WTC11 (cell line): Measurements from ENCODE around the gene TLE2. TPM values are rescaled to one million over a fixed set of nuclear protein-coding genes. Genes with fewer than 3 reads are reported as not detected.

ENCODE experiments used
- ATAC-seq: fragments of 200-7000 bp; cut with Tn5 transposase; 2 replicates; pipeline ENCODE4 v1.10.0; 2021; ENCODE audit warnings: mild to moderate bottlenecking, moderate library complexity
- CTCF ChIA-PET: fragments of 300-600 bp; sonication (Branson Sonifier 250); formaldehyde crosslinking; loops from one replicate; lab custom pipeline; 2021; ENCODE audit warnings: antibody characterized with exemption; lab: Charles Lee
- POLR2A ChIA-PET: fragments of 350-600 bp; sonication (Branson Sonifier 250); formaldehyde crosslinking; loops from one replicate; lab custom pipeline; 2021; ENCODE audit warnings: antibody characterized with exemption; lab: Charles Lee
- DNase-seq: peaks from one replicate; pipeline ENCODE4 v3.0.0; 2021; ENCODE audit warnings: low spot score
- H3K27ac Mint-ChIP-seq: 2 replicates; pipeline ENCODE4 v1.8.0; 2021; ENCODE audit warnings: mixed read lengths
- H3K27me3 Mint-ChIP-seq: 2 replicates; pipeline ENCODE4 v1.8.0; 2021; ENCODE audit warnings: low read depth, mild to moderate bottlenecking, moderate library complexity, mixed read lengths
- H3K36me3 Mint-ChIP-seq: 2 replicates; pipeline ENCODE4 v1.8.0; 2021; ENCODE audit warnings: mixed read lengths
- H3K4me1 Mint-ChIP-seq: 2 replicates; pipeline ENCODE4 v1.8.0; 2022; ENCODE audit warnings: mixed read lengths
- H3K4me3 Mint-ChIP-seq: 2 replicates; pipeline ENCODE4 v1.8.0; 2021; ENCODE audit warnings: mild to moderate bottlenecking, moderate library complexity, mixed read lengths
- H3K9me3 Mint-ChIP-seq: 2 replicates; pipeline ENCODE4 v1.8.0; 2021; ENCODE audit warnings: mixed read lengths
- ARID4B ChIP-seq: sonication (generic); formaldehyde crosslinking; IDR thresholded peaks from 2 replicates; pipeline ENCODE4 v1.8.0; 2023; ENCODE audit warnings: missing genetic modification reagents, mild to moderate bottlenecking, borderline replicate concordance
- E2F5 ChIP-seq: sonication (generic); formaldehyde crosslinking; IDR thresholded peaks from 2 replicates; pipeline ENCODE4 v1.8.1; 2022; ENCODE audit warnings: mild to moderate bottlenecking, moderate library complexity, missing genetic modification reagents
- EMX1 ChIP-seq: fragments of 250-450 bp; sonication (Bioruptor Pico); IDR thresholded peaks from 2 replicates; pipeline ENCODE4 v1.8.0; 2021; ENCODE audit warnings: mild to moderate bottlenecking
- GTF2I ChIP-seq: fragments of 250-450 bp; sonication (Bioruptor Pico); conservative IDR thresholded peaks from 2 replicates; pipeline ENCODE4 v1.4.0; 2021; ENCODE audit warnings: mild to moderate bottlenecking
- KAT7 ChIP-seq: sonication (generic); formaldehyde crosslinking; IDR thresholded peaks from 2 replicates; pipeline ENCODE4 v1.8.1; 2023; ENCODE audit warnings: missing genetic modification reagents, mild to moderate bottlenecking, borderline replicate concordance
- MYBL2 ChIP-seq: sonication (generic); formaldehyde crosslinking; IDR thresholded peaks from 2 replicates; pipeline ENCODE4 v1.8.1; 2023; ENCODE audit warnings: mild to moderate bottlenecking, moderate library complexity, missing genetic modification reagents
- NFATC4 ChIP-seq: fragments of 250-450 bp; sonication (Bioruptor Pico); IDR thresholded peaks from 2 replicates; pipeline ENCODE4 v1.9.0; 2021; ENCODE audit warnings: mild to moderate bottlenecking
- NFYB ChIP-seq: sonication (generic); formaldehyde crosslinking; conservative IDR thresholded peaks from 2 replicates; pipeline ENCODE4 v1.8.0; 2022; ENCODE audit warnings: low read depth, missing genetic modification reagents
- NR3C1 ChIP-seq: sonication (generic); formaldehyde crosslinking; conservative IDR thresholded peaks from 2 replicates; pipeline ENCODE4 v1.8.1; 2023; ENCODE audit warnings: low read depth, mild to moderate bottlenecking, missing genetic modification reagents
- PRDM15 ChIP-seq: sonication (generic); formaldehyde crosslinking; IDR thresholded peaks from 2 replicates; pipeline ENCODE4 v1.8.0; 2022; ENCODE audit warnings: missing genetic modification reagents
- RELA ChIP-seq: sonication (generic); formaldehyde crosslinking; IDR thresholded peaks from 2 replicates; pipeline ENCODE4 v1.8.1; 2022; ENCODE audit warnings: missing genetic modification reagents, mild to moderate bottlenecking, borderline replicate concordance
- SOX15 ChIP-seq: fragments of 250-450 bp; sonication (Bioruptor Pico); IDR thresholded peaks from 2 replicates; pipeline ENCODE4 v1.9.0; 2021; ENCODE audit warnings: mild to moderate bottlenecking
- SP1 ChIP-seq: sonication (generic); formaldehyde crosslinking; conservative IDR thresholded peaks from 2 replicates; pipeline ENCODE4 v1.8.1; 2022; ENCODE audit warnings: missing genetic modification reagents
- TEAD1 ChIP-seq: sonication (generic); formaldehyde crosslinking; IDR thresholded peaks from 2 replicates; pipeline ENCODE4 v1.8.0; 2022; ENCODE audit warnings: mild to moderate bottlenecking, missing genetic modification reagents
- TEAD4 ChIP-seq: sonication (generic); formaldehyde crosslinking; IDR thresholded peaks from 2 replicates; pipeline ENCODE4 v1.8.0; 2022; ENCODE audit warnings: mild to moderate bottlenecking, missing genetic modification reagents
- ZNF281 ChIP-seq: sonication (generic); formaldehyde crosslinking; IDR thresholded peaks from 2 replicates; pipeline ENCODE4 v1.8.0; 2023; ENCODE audit warnings: mild to moderate bottlenecking, missing genetic modification reagents
- ZNF416 ChIP-seq: fragments of 250-450 bp; sonication (Bioruptor Pico); IDR thresholded peaks from 2 replicates; pipeline ENCODE4 v1.9.0; 2021; ENCODE audit warnings: mild to moderate bottlenecking, inconsistent platforms
- total RNA-seq: library from RNA; stranded (reverse); gene quantifications from 3 replicates; pipeline ENCODE4 v1.2.3, GENCODE V29; 2021
- TF ChIP-seq, protein P1 (sequence below): sonication (generic); formaldehyde crosslinking; IDR thresholded peaks from 2 replicates; pipeline ENCODE4 v1.8.0; 2022; ENCODE audit warnings: mild to moderate bottlenecking, missing genetic modification reagents
- TF ChIP-seq, protein P2 (sequence below): fragments of 250-450 bp; sonication (Bioruptor Pico); IDR thresholded peaks from 2 replicates; pipeline ENCODE4 v1.9.0; 2021; ENCODE audit warnings: mild to moderate bottlenecking

TLE2 gene
- total RNA-seq, 1 experiment from 2014 or later, result 20.0 TPM

GRCh38 chr19:3058821-3059314, 29.8 kb upstream of the TLE2 start:
- DNase-seq (no peak), ATAC-seq (no peak)
- Mint-ChIP-seq H3K27ac (no peak overlapping the region; the same call in 1 of the 2 replicates), H3K9me3 (no peaks in the 10 kb centered on the region), H3K27me3 (no peaks in the 10 kb centered on the region), H3K4me3 (no peak overlapping the region), H3K36me3 (peaks cover 20% of the 10 kb centered on the region), H3K4me1 (peaks cover 43% of the 10 kb centered on the region)
- ChIA-PET POLR2A (no interaction called here), CTCF (interaction anchor here (1.0 to 1.9 kb wide), 2 partner anchors 16 to 88 kb away, joined by 4 to 5 read pairs; no protein-coding TSS in a partner anchor)
- TF ChIP-seq NFYB (CRISPR knock-in tag) (no peak), GTF2I (no peak), TEAD1 (CRISPR knock-in tag) (no peak)
- TF ChIP-seq, protein P1, sequence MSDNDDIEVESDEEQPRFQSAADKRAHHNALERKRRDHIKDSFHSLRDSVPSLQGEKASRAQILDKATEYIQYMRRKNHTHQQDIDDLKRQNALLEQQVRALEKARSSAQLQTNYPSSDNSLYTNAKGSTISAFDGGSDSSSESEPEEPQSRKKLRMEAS (CRISPR knock-in tag), result no peak
- TF ChIP-seq, protein P2, sequence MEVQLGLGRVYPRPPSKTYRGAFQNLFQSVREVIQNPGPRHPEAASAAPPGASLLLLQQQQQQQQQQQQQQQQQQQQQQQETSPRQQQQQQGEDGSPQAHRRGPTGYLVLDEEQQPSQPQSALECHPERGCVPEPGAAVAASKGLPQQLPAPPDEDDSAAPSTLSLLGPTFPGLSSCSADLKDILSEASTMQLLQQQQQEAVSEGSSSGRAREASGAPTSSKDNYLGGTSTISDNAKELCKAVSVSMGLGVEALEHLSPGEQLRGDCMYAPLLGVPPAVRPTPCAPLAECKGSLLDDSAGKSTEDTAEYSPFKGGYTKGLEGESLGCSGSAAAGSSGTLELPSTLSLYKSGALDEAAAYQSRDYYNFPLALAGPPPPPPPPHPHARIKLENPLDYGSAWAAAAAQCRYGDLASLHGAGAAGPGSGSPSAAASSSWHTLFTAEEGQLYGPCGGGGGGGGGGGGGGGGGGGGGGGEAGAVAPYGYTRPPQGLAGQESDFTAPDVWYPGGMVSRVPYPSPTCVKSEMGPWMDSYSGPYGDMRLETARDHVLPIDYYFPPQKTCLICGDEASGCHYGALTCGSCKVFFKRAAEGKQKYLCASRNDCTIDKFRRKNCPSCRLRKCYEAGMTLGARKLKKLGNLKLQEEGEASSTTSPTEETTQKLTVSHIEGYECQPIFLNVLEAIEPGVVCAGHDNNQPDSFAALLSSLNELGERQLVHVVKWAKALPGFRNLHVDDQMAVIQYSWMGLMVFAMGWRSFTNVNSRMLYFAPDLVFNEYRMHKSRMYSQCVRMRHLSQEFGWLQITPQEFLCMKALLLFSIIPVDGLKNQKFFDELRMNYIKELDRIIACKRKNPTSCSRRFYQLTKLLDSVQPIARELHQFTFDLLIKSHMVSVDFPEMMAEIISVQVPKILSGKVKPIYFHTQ (CRISPR knock-in tag), result no peak

DNA sequence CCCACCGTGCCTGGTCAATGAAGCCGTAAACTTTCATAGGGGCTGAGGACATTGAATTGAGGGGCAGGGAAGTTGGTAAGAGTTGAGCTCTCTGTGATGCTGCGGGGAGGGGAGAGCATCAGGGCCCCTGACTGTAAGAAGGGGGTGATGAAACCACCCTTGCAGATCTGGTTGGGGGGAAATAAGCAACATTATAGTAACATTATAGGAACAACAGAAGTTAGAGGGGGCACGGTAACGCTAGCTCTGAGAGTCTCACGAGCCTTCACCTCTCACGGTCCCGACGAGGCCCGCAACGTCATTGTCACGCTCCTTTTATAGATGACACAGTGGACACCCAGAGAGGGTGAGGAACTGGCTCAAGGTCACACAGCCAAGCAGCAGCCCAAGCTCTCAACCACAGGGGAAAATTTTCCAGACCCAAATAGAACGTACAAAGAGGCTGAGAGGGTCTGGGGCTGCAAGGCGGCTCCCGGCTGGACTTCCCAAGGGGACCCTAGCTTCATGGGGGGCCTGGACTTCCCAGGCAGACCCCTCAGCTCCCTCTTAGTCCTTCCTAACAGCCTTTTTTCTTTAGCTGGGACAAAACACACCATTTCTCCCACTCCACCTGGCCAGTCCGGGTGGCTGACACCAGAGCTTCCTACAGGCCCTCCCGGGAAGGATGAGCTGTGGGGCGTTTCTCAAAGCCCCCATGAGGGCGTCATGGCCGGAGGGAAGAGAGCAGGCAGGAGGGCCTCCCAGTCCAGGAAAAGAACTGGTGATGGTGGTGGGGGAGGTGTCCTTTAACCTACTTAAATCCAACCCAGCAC, 29.1 kb upstream of the TLE2 start:
- Mint-ChIP-seq H3K4me1 (peaks cover 45% of the 10 kb centered on the region), H3K4me3 (no peak overlapping the region), H3K27me3 (no peaks in the 10 kb centered on the region), H3K27ac (no peak overlapping the region), H3K36me3 (peaks cover 20% of the 10 kb centered on the region), H3K9me3 (no peaks in the 10 kb centered on the region)
- ChIA-PET POLR2A (interaction anchor here (0.7 to 0.9 kb wide), 2 partner anchors 10 to 37 kb away, joined by 3 to 4 read pairs; no protein-coding TSS in a partner anchor), CTCF (interaction anchor here (0.8 to 1.9 kb wide), 7 partner anchors 16 to 108 kb away, joined by 3 to 7 read pairs (median 4); no protein-coding TSS in a partner anchor)
- no peak for ATAC-seq
- DNase-seq, result no peak
- TF ChIP-seq E2F5 (CRISPR knock-in tag) (no peak), SOX15 (no peak), ZNF281 (CRISPR knock-in tag) (no peak), NR3C1 (CRISPR knock-in tag) (no peak), SP1 (no peak), RELA (CRISPR knock-in tag) (no peak), TEAD4 (CRISPR knock-in tag) (no peak), NFYB (CRISPR knock-in tag) (no peak), KAT7 (CRISPR knock-in tag) (no peak), NFATC4 (CRISPR knock-in tag) (no peak), ZNF416 (CRISPR knock-in tag) (no peak), MYBL2 (CRISPR knock-in tag) (no peak), ARID4B (CRISPR knock-in tag) (no peak), PRDM15 (CRISPR knock-in tag) (no peak), EMX1 (CRISPR knock-in tag) (no peak)
